ENCODE results near the gene MYH14.
"Not testable (repeated sequence)": the region's sequence is repeated elsewhere in the genome, so short reads cannot be mapped to it uniquely, and the experiment has no call there.

Gene MYH14

GRCh38 chr19:50222691-50223438, 19.4 kb downstream of the MYH14 start:
- no peak for DNase-seq (ENCODE audit: extremely low spot score, insufficient read length, low read depth)
- no peak for FAIRE-seq

GRCh38 chr19:50223439-50223716, 20.0 kb downstream of the MYH14 start:
- DNase-seq (ENCODE audit: extremely low spot score, insufficient read length, low read depth) (no peak), FAIRE-seq (no peak)

GRCh38 chr19:50224986-50225747, 21.7 kb downstream of the MYH14 start:
- no peak for FAIRE-seq
- DNase-seq (ENCODE audit: extremely low spot score, insufficient read length, low read depth), result no peak

- DNase-seq (ENCODE audit: extremely low spot score, insufficient read length, low read depth) (no peak), FAIRE-seq (no peak)
These were observed 23.1 kb downstream of the MYH14 start for GRCh38 chr19:50226536-50226935.

- not testable (repeated sequence) for FAIRE-seq; DNase-seq (ENCODE audit: extremely low spot score, insufficient read length, low read depth)
These were observed 24.7 kb downstream of the MYH14 start for GRCh38 chr19:50228153-50228552.

- DNase-seq (ENCODE audit: extremely low spot score, insufficient read length, low read depth) (no peak), FAIRE-seq (no peak)
These were observed 27.2 kb downstream of the MYH14 start for GRCh38 chr19:50230379-50231351.

- not testable (repeated sequence) for FAIRE-seq; DNase-seq (ENCODE audit: extremely low spot score, insufficient read length, low read depth)
These were observed 28.0 kb downstream of the MYH14 start for GRCh38 chr19:50231417-50231816.

- DNase-seq (ENCODE audit: extremely low spot score, insufficient read length, low read depth) (no peak), FAIRE-seq (no peak)
These were observed 28.4 kb downstream of the MYH14 start for GRCh38 chr19:50231821-50232220.

GRCh38 chr19:50232600-50232999, 29.2 kb downstream of the MYH14 start:
- FAIRE-seq, result no peak
- DNase-seq (ENCODE audit: extremely low spot score, insufficient read length, low read depth), result no peak

- FAIRE-seq (no peak), DNase-seq (ENCODE audit: extremely low spot score, insufficient read length, low read depth) (no peak)
These were observed 30.0 kb downstream of the MYH14 start for GRCh38 chr19:50233308-50233910.

GRCh38 chr19:50237493-50237892, 34.1 kb downstream of the MYH14 start:
- DNase-seq (ENCODE audit: extremely low spot score, insufficient read length, low read depth); FAIRE-seq: not testable (repeated sequence)

- DNase-seq (ENCODE audit: extremely low spot score, insufficient read length, low read depth) (no peak), FAIRE-seq (no peak)
These were observed 34.6 kb downstream of the MYH14 start for GRCh38 chr19:50238043-50238442.

- FAIRE-seq (no peak), DNase-seq (ENCODE audit: extremely low spot score, insufficient read length, low read depth) (no peak)
These were observed 36.6 kb downstream of the MYH14 start for GRCh38 chr19:50239921-50240590.

- FAIRE-seq (no peak), DNase-seq (ENCODE audit: extremely low spot score, insufficient read length, low read depth) (no peak)
These were observed 39.2 kb downstream of the MYH14 start for GRCh38 chr19:50242581-50242980.

GRCh38 chr19:50244695-50245094, 41.3 kb downstream of the MYH14 start:
- FAIRE-seq (no peak), DNase-seq (ENCODE audit: extremely low spot score, insufficient read length, low read depth) (no peak)

- FAIRE-seq, result no peak
- no peak for DNase-seq (ENCODE audit: extremely low spot score, insufficient read length, low read depth)
These were observed 45.0 kb downstream of the MYH14 start for GRCh38 chr19:50248413-50248812.

GRCh38 chr19:50248826-50249225, 45.4 kb downstream of the MYH14 start:
- no peak for DNase-seq (ENCODE audit: extremely low spot score, insufficient read length, low read depth)
- FAIRE-seq, result no peak

- FAIRE-seq, result no peak
- DNase-seq (ENCODE audit: extremely low spot score, insufficient read length, low read depth), result no peak
These were observed 46.2 kb downstream of the MYH14 start for GRCh38 chr19:50249636-50250035.

GRCh38 chr19:50250450-50251136, 47.2 kb downstream of the MYH14 start:
- no peak for DNase-seq (ENCODE audit: extremely low spot score, insufficient read length, low read depth)
- FAIRE-seq, result no peak

Measured in GM18507 (cell line).